DOHH2 (cell line): ENCODE measurements around the gene NEK1.

Experiments used
- H3F3A ChIP-seq: fragments of 200-600 bp; sonication (generic), shearing (Covaris generic); 2 replicates; pipeline ENCODE4 v1.6.0; 2016; ENCODE audit warnings: antibody characterized with exemption, mild to moderate bottlenecking; ENCODE audit not compliant: control insufficient read depth, insufficient read depth
- H3K27ac ChIP-seq: fragments of 200-600 bp; sonication (generic); 2 replicates; pipeline ENCODE4 v1.5.1; 2014; ENCODE audit warnings: low read depth, mild to moderate bottlenecking, low read length, moderate library complexity
- H3K27me3 ChIP-seq: fragments of 200-600 bp; sonication (generic); 2 replicates; pipeline ENCODE4 v1.6.1; 2014; ENCODE audit warnings: mild to moderate bottlenecking, low read length, mixed read lengths; ENCODE audit not compliant: control insufficient read depth
- H3K36me3 ChIP-seq: fragments of 200-600 bp; sonication (generic); 2 replicates; pipeline ENCODE4 v1.6.1; 2014; ENCODE audit warnings: mild to moderate bottlenecking, low read length, moderate library complexity, mixed read lengths; ENCODE audit not compliant: control insufficient read depth
- H3K4me1 ChIP-seq: fragments of 200-600 bp; sonication (generic); 2 replicates; pipeline ENCODE4 v1.6.1; 2014; ENCODE audit warnings: mild to moderate bottlenecking, low read length, mixed read lengths; ENCODE audit not compliant: control insufficient read depth
- H3K4me2 ChIP-seq: fragments of 200-600 bp; sonication (generic); 2 replicates; pipeline ENCODE4 v1.6.0; 2014; ENCODE audit warnings: mild to moderate bottlenecking, low read length, moderate library complexity
- H3K4me3 ChIP-seq: fragments of 200-600 bp; sonication (generic); 2 replicates; pipeline ENCODE4 v1.5.1; 2014; ENCODE audit warnings: mild to moderate bottlenecking, low read length, mixed read lengths
- H3K79me2 ChIP-seq: fragments of 200-600 bp; sonication (generic); 2 replicates; pipeline ENCODE4 v1.6.1; 2014; ENCODE audit warnings: mild to moderate bottlenecking, low read length, mixed read lengths; ENCODE audit not compliant: control insufficient read depth
- H3K9me2 ChIP-seq: fragments of 200-600 bp; sonication (generic); replicated peaks from 2 replicates; pipeline ENCODE4 v1.6.1; 2014; ENCODE audit warnings: mild to moderate bottlenecking, low read length, mixed read lengths; ENCODE audit not compliant: control insufficient read depth
- H3K9me3 ChIP-seq: fragments of 200-600 bp; sonication (generic); 2 replicates; pipeline ENCODE4 v1.6.1; 2014; ENCODE audit warnings: antibody characterized with exemption, low read length, mixed read lengths; ENCODE audit not compliant: control insufficient read depth, insufficient read depth
- H4K20me1 ChIP-seq: fragments of 200-600 bp; sonication (generic); 2 replicates; pipeline ENCODE4 v1.6.0; 2014; ENCODE audit warnings: low read depth, mild to moderate bottlenecking, antibody characterized with exemption, low read length, moderate library complexity; ENCODE audit not compliant: control insufficient read depth, insufficient read depth
- EZH2phosphoT487 ChIP-seq: fragments of 200-600 bp; sonication (generic); IDR thresholded peaks from 2 replicates; pipeline ENCODE4 v1.6.1; 2017; ENCODE audit warnings: borderline replicate concordance, mild to moderate bottlenecking, antibody characterized with exemption, low read length, moderate library complexity, mixed read lengths
- TF ChIP-seq, protein P1 (sequence below): fragments of 200-600 bp; sonication (generic); IDR thresholded peaks from one replicate; pipeline ENCODE4 v1.5.1; 2014; ENCODE audit warnings: antibody characterized with exemption, mild to moderate bottlenecking, low read depth, low read length; ENCODE audit not compliant: poor library complexity, severe bottlenecking

NEK1 gene

GRCh38 chr4:169632896-169633295, 20.5 kb upstream of the NEK1 start:
- peaks cover 25% of the 10 kb centered on the region for H3K36me3 ChIP-seq
- H3K27ac ChIP-seq = no peak overlapping the region
- H3K79me2 ChIP-seq = peaks cover 70% of the 10 kb centered on the region
- H3K9me2 ChIP-seq = no peaks in the 10 kb centered on the region
- H3K9me3 ChIP-seq = no peaks in the 10 kb centered on the region
- no peaks in the 10 kb centered on the region for H3K27me3 ChIP-seq
- H3K4me1 ChIP-seq = peaks cover 22% of the 10 kb centered on the region
- no peak overlapping the region for H3K4me3 ChIP-seq
- H4K20me1 ChIP-seq = no peaks in the 10 kb centered on the region; the same call in 1 of the 2 replicates
- peaks cover 7% of the 10 kb centered on the region; the same call in 1 of the 2 replicates for H3F3A ChIP-seq
- no peak for TF ChIP-seq EZH2phosphoT487
- TF ChIP-seq, protein P1, sequence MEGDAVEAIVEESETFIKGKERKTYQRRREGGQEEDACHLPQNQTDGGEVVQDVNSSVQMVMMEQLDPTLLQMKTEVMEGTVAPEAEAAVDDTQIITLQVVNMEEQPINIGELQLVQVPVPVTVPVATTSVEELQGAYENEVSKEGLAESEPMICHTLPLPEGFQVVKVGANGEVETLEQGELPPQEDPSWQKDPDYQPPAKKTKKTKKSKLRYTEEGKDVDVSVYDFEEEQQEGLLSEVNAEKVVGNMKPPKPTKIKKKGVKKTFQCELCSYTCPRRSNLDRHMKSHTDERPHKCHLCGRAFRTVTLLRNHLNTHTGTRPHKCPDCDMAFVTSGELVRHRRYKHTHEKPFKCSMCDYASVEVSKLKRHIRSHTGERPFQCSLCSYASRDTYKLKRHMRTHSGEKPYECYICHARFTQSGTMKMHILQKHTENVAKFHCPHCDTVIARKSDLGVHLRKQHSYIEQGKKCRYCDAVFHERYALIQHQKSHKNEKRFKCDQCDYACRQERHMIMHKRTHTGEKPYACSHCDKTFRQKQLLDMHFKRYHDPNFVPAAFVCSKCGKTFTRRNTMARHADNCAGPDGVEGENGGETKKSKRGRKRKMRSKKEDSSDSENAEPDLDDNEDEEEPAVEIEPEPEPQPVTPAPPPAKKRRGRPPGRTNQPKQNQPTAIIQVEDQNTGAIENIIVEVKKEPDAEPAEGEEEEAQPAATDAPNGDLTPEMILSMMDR = no peak
- H3K4me2 ChIP-seq = no peak overlapping the region

- Histone ChIP-seq H3K79me2 (peaks cover 92% of the 10 kb centered on the region), H4K20me1 (no peaks in the 10 kb centered on the region; the same call in 1 of the 2 replicates), H3K36me3 (peaks cover 9% of the 10 kb centered on the region), H3K4me1 (peaks cover 34% of the 10 kb centered on the region), H3K9me3 (no peaks in the 10 kb centered on the region), H3K27me3 (no peaks in the 10 kb centered on the region), H3K4me3 (no peak overlapping the region), H3K9me2 (no peaks in the 10 kb centered on the region), H3K27ac (0 out of 2 replicates have a peak overlapping the region, but pooled peaks have one; percentile 3), H3F3A (peaks cover 4% of the 10 kb centered on the region; the same call in 1 of the 2 replicates), H3K4me2 (no peak overlapping the region)
- TF ChIP-seq EZH2phosphoT487 = no peak
- TF ChIP-seq, protein P1 = no peak
These were observed 17.7 kb upstream of the NEK1 start for GRCh38 chr4:169630069-169630468.

DNA sequence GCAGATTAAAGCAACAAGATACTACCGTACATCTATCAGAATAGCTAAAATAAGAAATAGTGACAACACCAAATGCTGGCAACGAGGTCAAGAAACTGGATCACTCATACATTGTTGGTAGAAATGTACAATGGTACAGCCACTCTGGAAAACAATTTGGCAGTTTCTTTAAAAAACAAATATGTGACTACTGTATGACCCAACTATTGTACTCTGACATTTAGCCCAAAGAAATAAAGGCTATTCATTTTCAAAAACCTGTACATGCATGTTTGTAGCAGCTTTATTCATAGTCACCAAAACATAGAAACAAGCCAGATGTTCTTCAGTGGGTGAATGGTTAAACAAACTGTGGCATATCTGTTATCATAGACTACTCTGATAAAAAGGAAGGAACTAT, 16.2 kb upstream of the NEK1 start:
- TF ChIP-seq, protein P1 = no peak
- TF ChIP-seq EZH2phosphoT487 = no peak
- Histone ChIP-seq H3K36me3 (peaks cover 15% of the 10 kb centered on the region), H3K9me3 (no peaks in the 10 kb centered on the region), H3K4me2 (peak overlapping the region; percentile 18), H3K79me2 (peaks cover 93% of the 10 kb centered on the region), H3K4me3 (peak overlapping the region; percentile 27; the same call in 1 of the 2 replicates), H3K27ac (no peak overlapping the region), H3K9me2 (no peaks in the 10 kb centered on the region), H4K20me1 (no peaks in the 10 kb centered on the region; the same call in none of the 2 replicates), H3K4me1 (peaks cover 34% of the 10 kb centered on the region), H3K27me3 (no peaks in the 10 kb centered on the region), H3F3A (peaks cover 4% of the 10 kb centered on the region; the same call in 1 of the 2 replicates)
